ENCODE data around the gene MBD6.

DNA sequence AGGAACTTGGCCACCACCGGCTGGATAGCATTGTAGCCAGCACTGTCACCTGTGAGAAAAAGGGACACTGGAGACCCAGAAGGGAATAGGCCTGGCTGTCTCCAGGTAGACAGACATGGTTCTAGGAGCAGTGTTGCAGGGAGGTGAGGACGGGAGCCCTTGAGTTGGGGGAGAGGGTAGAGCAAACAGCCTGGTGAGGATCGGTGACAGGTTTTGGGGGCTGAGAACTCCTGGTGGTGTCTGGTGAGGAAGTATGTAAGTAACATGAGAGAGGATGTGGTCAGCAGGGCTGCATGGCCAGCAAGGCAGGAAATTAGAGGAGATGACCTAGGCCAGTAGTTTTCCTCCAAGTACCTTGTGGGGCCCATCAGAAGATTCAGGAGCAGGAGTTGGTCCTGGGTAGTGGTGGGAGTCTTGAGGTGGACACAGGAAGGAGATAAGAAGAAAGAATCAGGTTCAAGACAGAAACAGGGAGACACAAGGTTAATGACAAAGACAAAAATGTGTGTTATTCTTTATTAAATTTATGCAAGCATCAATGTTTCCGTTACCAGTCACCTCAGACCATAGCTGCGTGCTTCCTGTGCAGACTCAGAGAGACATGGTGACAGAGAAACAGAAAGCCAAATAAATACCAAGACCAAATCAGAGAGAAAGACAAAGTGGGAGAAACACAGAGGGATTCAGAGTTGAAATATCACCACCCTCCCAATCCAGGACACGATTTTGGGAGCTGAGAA lies 43.1 kb upstream of the MBD6 start, which contains the start of gene ARHGAP9:
- TF ChIP-seq EZH2 (IDR thresholded peaks at IDR 0.05) (no peak), POLR2AphosphoS5 (IDR thresholded peaks at IDR 0.05; ENCODE audit: borderline replicate concordance, low read depth, low read length) (no peak)
